Measurements from ENCODE around the gene ARHGEF38.

The ARHGEF38 gene

DNA sequence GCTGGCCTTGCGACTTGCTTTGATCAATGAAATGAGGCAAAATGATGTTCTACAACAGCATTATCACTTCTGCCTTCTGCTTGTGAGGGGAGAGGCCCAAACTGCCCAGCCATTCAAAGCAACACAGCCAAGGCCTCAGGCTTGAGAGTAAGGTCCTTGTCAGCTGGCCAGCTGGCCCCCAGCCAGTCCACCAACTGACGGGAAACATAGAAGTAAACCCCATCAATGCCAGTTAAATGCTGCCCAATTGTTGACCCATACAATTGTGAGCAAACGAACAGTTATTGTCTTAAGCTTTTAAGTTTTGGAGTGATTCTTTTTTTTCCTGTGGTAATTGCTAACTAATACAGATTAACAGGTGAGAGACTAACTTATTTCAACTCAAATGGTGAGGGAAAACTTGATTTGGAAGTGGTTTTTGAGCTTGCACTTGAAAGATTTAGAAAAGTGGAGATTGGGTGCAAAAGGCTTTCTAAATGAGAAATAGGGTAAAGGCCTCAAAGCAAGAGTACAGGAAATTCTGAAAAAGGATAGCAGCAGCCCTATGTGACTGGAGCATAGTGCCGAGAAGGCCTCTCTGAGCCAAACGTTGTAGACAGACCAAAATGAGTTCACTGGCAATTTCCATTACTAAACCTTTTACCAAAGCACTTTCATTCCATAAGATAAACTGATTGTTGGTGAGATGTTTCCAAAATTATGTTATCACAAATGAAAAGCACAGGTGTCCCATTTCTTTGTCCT lies 66.9 kb downstream of the ARHGEF38 start:
- no peak for DNase-seq

DNA sequence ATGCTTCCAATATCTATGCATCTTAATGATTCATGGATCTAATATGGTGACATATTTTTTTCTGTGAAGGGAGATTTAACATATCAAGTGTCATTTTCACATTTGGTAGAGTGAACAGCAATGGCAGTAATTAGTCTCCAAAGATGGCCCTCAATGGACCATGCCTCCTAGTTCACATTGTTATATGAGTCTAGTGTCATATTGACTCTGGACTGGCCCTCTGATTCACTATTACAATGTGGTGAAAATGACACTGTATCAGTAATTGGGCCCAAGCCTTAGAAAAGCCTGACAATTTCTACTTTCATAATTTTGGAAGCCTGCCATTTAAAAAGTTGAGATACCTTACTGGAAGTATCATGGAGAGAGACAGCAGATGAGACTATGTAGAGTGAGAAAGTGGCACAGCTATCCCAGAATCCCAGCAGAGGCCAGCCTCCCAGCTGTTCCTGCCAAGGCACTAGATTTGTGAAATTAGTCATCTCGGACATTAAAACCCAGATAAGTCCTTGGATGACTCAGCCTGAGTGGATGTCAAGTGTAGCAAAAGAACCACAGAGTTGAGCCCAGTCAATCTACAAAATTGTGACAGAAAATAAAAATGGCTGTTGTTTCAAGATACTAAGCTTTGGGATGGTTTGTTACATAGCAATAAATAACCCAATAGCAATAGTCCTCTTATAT lies 68.4 kb downstream of the ARHGEF38 start:
- DNase-seq, result no peak

DNA sequence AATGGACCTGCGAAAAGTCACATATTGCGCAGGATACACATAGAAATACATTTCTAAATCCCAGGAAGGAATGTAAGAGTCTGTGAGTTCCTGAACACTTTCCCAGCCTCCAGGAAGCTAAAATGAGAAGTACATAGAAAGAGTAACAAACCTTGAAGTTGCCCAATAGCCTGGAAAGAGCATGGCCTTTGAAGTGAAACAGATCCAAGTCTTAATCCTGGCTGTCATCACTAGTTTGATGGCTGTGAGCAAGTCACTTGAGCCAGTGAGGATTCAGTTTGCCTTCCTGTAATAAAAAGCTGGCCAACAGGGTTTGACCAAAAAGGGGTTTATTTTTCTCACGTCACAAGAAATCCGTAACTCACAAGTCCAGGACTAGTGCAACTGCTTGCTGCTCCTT lies 69.8 kb downstream of the ARHGEF38 start:
- DNase-seq, result no peak

- DNase-seq, result no peak
Measured at GRCh38 chr4:105623099-105623498, 70.7 kb downstream of the ARHGEF38 start.

GRCh38 chr4:105624530-105624929 lies 72.1 kb downstream of the ARHGEF38 start:
- no peak for DNase-seq

GRCh38 chr4:105625214-105625613 lies 72.8 kb downstream of the ARHGEF38 start:
- DNase-seq, result no peak

GRCh38 chr4:105626846-105627245 lies 74.4 kb downstream of the ARHGEF38 start:
- no peak for DNase-seq

DNA sequence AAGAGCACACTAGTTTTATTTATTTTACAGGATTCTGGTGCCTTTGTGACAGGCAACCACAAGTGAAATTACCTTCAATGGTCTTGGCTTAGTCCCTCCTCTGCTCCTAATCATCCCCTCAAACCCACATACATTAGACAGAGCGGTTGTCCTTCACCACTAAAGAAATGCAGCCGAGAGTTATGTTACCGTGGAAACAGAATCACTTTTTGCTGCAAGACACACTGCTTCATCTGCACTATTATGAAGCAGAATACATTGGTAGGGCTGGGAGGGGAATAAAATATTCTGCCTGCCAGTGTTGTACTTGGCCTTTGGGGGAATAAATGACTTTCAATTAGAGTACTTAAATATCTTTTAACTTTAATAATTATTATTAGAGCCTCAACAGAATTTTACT lies 75.2 kb downstream of the ARHGEF38 start:
- no peak for DNase-seq

- no peak for DNase-seq
Measured at GRCh38 chr4:105630670-105631655, 78.5 kb downstream of the ARHGEF38 start.

DNA sequence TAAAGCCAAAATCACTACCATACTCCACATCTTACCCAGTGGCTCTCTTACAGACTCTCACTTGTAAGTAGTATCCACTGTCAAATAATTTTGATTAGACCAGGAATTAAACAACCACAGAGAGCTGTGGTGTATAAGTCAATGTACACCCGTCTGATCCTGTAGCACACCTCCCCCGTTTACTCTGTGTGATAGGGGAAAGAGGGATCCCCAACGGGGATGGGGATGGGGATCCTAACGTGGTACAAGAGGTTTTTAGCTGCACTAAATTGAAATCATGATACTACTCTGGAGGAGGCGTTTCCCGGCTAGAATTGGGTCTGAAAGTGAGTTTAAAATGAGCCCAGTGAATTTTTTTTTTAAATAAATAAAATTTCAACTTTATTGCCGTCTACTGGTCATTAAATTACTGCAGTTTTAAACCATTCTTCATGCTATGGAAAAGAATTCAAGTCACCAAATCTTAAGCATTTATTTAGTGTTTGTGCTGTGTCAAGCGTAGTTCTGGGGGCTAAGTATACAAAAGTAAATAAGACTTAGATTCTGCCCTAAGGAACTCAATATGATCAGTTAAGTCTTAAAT lies 79.5 kb downstream of the ARHGEF38 start:
- no peak for DNase-seq

DNA sequence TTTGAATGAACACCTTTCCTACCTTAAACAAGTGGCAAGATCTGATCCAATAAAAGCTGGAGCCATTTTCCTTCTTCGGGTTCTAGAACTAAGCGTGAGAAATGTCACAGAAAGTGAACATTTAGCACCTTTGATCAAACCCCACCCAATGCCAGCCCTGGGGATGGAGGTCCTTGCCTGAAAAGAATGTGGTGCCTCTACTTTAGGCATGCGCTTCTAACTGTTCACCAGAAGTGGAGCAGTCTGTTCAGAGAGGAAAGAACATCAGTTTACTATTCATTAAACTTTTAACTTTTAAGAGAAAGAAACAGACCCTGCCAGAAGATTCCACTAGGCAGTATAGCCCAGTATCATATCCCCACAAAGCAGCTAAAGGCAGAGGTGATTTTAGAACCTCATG lies 80.2 kb downstream of the ARHGEF38 start:
- no peak for DNase-seq

DNA sequence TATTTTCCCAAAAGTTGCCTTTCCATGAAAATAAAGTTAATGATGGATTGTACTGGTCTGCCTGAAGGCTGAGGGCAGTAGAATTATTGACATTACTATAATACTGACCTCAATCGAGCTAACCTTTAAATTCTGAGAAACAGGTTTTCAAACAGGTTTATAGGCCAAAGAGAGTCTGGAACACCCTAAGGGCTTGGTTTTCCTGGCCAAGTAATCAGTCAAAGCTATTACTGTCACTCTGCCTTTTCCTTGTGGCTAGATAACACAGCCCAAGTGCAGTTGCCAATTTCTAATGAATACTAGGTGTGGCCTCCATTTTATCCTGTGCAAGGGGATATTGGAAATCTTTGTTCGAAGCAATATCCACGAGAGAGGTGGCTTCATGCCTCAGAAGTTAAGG lies 80.8 kb downstream of the ARHGEF38 start:
- no peak for DNase-seq

DNA sequence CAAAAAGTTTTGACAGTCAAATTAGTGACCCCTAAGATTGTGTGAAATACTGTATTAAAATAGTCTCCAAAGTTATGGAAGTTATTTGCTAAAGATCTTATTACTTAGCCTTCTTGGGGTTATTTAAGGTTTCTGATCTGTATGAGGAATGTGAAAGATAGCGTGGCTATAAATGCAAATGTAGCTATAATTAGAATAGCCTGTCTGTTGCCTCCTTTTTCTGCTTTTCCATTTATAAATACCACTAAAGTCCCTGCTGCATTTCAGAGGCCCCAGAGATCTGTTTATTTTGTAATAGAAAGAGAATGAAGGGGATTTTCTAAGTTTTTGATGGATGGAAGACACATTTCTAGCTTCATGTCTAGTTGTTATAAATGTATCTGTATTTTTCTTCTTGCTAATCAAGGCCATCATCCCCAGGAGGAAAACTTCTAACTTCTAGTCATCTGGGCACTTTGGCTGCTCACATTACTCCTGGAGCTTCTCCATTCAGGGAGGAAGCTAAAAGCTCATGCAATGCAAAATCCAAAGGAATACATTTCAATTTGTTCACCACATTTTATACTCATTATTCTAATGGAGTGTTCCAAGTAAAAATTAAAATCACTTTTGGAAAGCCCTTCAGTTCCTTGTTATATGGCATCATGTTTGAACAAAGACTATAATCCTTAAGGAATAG lies 82.1 kb downstream of the ARHGEF38 start:
- DNase-seq, result no peak

DNA sequence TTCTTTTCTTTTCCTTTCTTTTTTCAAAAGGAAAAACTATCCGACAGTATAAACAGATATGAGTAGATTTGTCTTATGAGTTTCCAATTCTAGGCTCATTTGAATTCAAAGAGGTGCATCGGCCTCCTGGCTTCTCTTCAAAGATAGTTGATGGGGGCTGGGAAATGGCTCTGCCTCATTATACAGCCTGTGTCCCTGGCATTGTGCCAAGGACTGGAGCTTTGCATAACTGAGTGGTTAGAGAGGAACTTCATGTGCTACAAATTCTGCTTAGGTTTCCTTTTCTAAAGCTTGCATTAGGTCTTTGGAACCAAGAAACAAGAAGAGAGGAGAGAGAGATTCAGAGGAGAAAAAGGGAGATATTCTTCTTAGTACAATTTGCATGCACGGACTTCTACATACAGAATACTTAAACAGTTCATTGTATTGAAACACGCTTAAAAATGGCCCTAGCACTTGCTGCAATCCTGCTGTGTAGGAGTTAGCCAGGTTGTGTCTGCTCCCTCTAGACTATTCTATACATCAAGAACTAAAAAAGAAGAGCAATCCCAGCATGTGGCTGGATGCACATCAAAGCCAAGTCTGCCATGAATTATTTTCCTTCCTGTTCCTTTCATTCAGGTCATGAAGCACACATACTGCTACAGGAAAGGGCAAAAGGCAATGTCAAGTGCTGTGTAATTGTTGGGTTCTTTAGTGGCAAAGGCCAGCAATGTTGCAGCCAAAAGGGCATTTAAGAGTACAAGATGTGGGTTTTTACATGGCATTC lies 85.2 kb downstream of the ARHGEF38 start:
- DNase-seq, result no peak

- no peak for DNase-seq
Measured at GRCh38 chr4:105641845-105642244, 89.4 kb downstream of the ARHGEF38 start.

- DNase-seq, result no peak
Measured at GRCh38 chr4:105644257-105644656, 91.8 kb downstream of the ARHGEF38 start.

DNA sequence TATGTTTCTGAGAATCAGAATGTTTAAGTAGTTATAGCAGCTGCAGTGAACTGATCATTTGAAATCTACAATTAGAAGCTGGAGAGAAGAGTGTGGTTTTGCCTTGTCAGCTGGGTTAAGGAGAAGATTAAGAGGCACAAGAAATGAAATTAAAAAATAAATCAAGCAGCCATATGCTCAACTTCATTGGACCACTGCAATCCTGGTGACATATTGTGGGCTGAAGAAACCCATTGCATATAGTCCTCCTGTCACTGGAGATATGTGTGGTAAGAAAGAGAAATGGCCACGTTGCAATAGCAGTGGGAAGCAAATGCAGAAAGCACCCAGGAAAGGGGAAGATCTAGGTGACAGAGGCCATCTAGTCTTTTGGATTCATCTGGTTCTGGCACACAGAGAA lies 93.0 kb downstream of the ARHGEF38 start:
- no peak for DNase-seq

GRCh38 chr4:105650190-105650589 lies 97.8 kb downstream of the ARHGEF38 start:
- DNase-seq, result no peak

- DNase-seq, result no peak
Measured at GRCh38 chr4:105651884-105652283, 99.5 kb downstream of the ARHGEF38 start.

DNA sequence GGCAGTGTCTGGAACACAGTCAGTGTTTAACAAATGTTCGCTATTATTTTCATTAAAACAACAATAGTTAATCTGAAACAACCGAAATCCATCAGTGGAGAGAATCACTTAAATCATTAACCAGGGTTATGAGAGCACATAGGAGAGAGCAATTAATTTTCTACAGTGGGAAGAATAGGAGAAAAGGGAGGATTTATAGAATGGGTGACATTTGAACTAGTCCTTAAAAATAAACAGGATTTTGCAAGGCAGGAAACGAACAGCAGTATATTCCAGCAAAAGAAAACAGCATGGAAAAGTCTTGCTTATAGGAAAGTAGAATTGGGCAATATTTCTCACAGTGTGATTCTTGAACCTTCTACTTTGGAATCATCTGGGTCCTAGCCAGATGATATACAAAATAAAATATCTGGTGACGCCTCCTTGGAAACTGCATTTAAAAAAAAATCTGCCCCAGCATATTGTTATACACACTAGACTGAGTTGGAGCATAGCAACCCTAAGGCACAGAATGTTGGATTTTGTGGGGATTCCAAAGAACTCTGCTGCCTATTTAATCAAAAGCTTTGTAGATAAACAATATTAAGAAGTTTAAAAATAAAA lies 100.0 kb downstream of the ARHGEF38 start:
- DNase-seq, result no peak

DNA sequence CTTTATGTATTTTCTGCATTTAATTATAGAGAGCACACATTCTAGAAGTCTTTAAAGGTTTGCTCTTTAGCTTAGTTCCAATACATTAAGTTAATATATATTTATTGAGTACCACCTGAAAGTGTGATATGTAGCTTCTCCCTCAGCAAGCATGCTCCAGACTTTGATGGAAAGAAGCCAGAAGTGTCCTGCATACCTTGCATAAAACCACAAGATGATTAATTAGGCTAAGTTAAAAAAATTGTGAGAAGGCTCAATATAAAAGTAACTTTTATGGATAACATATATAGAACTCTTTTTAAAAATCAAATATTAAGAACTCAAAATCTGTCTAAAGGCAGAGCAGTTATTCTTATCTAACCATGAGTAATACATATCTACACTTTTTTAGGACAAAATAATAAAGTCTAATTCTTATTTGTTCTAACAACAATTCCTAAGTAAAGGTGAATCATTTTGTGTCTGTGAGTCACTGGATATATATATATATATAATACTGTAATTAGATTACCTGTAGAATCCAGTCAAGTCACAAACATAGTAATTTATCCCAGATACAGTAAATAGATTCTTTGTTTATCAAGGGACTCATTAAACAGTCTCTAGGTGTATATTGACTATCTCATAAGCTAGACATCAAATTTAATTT lies 104.8 kb downstream of the ARHGEF38 start:
- DNase-seq, result no peak

All from GOT3 (cell line).